Measurements from ENCODE around the gene MICU2. TPM values are rescaled to one million over a fixed set of nuclear protein-coding genes. Genes with fewer than 3 reads are reported as not detected.

Gene MICU2
- total and polyA plus RNA-seq, 11 donors, result 50.4 to 144 (median 59.8) TPM

DNA sequence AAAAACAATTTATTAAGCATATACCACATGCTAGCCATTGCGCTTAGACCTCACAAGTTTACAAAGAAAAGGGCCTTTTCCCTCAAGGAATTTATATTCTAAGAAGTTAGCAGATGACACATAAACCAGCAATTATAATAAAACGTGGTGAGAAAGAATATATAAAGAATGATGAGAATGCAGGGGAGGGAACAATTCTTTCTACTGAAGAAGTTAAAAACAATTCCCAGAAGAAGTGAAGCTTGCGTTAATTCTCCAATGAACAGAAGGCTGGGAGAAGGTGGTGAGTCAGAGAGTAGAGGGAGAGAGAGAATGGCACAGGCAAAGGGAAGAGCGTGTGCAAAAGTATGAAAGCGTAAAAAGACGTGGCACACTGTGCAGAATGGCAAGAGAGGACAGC, 75.4 kb downstream of the MICU2 start:
- ATAC-seq, result no peak
- 88 to 94% (median 91%) methylated on average over 6 of the region's 6 CpGs for whole genome bisulfite sequencing, 4 donors
- no peak for DNase-seq

DNA sequence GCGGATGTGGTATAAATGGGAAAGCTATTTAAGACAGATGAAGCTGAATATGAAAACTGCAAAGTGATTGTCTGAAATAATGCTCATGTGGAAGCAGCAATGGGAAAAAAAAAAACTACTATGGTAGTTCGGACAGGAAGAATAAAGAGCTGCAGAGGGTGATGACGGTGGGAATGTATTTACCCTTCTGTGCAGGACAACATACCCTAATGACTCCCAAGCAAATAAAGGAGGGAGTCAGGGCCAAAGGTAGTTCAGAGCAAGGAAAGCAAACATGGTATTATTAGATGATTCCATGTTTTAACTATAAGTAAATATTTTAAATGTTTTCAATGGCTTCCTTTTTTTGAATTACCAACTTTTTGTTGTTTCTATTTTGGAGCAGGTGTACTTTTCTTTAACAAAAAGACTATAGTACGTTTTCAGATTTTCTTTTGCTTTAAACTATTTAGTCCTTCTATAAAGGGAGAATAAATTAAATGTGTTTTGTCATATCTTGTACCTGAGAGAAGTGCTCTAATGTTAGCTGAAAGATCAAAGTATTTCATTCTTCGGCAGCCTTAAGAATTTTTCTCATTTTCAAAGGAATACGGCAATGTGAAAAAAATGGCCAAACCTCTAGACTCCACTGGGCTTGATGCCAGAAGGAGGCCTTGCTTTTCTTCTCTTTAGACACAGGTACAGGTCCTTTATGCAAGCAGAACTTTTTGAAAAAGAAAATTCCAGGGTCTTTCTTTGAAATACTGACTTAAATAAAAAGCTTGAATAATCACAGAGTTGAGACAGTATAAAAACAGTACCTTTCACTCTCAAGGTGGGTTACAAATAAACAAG, 77.0 kb downstream of the MICU2 start:
- intact Hi-C loops (cut with DNase I), result no loop called here
- ATAC-seq, result no peak
- no peak for DNase-seq
- H3K9me3 ChIP-seq, result no peaks in the 10 kb centered on the region
- no peak overlapping the region for H3K27ac ChIP-seq
- peaks cover 0 to 47% (median 26%) of the 10 kb centered on the region in 9 donors for H3K36me3 ChIP-seq
- H3K27me3 ChIP-seq, result no peaks in the 10 kb centered on the region
- H3K4me1 ChIP-seq, result no peaks in the 10 kb centered on the region
- TF ChIP-seq CTCF (IDR thresholded peaks at IDR 0.05), result no peak
- no peak for TF ChIP-seq POLR2A (IDR thresholded peaks at IDR 0.05)
- no peak overlapping the region for H3K4me3 ChIP-seq
- WGBS, 4 donors, result 93 to 94% (median 94%) methylated on average over 6 of the region's 6 CpGs

More for the DNA sequence above, 75.4 kb downstream of the MICU2 start:
- no peaks in the 10 kb centered on the region for H3K4me1 ChIP-seq
- H3K4me3 ChIP-seq, result no peak overlapping the region
- intact Hi-C loops (cut with DNase I), result no loop called here
- TF ChIP-seq CTCF (IDR thresholded peaks at IDR 0.05) (no peak), POLR2A (IDR thresholded peaks at IDR 0.05) (no peak)
- H3K27ac ChIP-seq, result no peak overlapping the region
- no peaks in the 10 kb centered on the region for H3K27me3 ChIP-seq
- no peaks in the 10 kb centered on the region for H3K9me3 ChIP-seq
- peaks cover 0 to 50% (median 22%) of the 10 kb centered on the region in 9 donors for H3K36me3 ChIP-seq

DNA sequence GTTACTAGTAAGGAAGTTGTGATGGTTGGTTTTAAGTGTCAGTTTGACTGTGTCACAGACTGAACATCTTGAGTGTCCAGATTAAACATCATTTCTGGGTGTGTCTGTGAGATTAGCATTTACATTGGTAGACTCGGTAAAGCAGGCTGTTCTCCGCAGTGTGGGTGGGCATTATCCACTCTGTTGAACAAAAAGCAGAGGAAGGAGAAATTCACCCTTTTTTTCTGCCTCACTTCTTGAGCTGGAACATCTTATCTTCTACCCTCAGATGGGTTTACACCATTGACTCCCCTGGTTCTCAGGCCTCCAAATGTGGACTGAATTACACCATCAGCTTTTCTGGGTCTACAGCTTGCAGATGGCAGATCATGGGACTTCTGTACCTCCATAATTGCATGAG, 81.1 kb downstream of the MICU2 start:
- Histone ChIP-seq H3K9me3 (no peaks in the 10 kb centered on the region), H3K27me3 (no peaks in the 10 kb centered on the region), H3K27ac (no peak overlapping the region), H3K4me3 (no peak overlapping the region), H3K36me3 (peaks cover 0 to 61% (median 52%) of the 10 kb centered on the region in 9 donors), H3K4me1 (no peaks in the 10 kb centered on the region)
- TF ChIP-seq POLR2A (IDR thresholded peaks at IDR 0.05) (no peak), CTCF (IDR thresholded peaks at IDR 0.05) (no peak)
- 77 to 89% (median 83%) methylated on average over 2 of the region's 2 CpGs for whole genome bisulfite sequencing, 4 donors
- DNase-seq (no peak), ATAC-seq (no peak)
- intact Hi-C loops (cut with DNase I), result no loop called here

GRCh38 chr13:21522130-21522529, 81.8 kb downstream of the MICU2 start:
- Histone ChIP-seq H3K4me3 (no peak overlapping the region), H3K27me3 (no peaks in the 10 kb centered on the region), H3K9me3 (no peaks in the 10 kb centered on the region), H3K36me3 (peaks cover 0 to 59% (median 49%) of the 10 kb centered on the region in 9 donors), H3K4me1 (no peaks in the 10 kb centered on the region), H3K27ac (no peak overlapping the region)
- ATAC-seq (no peak), DNase-seq (no peak)
- 89 to 97% (median 92%) methylated on average over 1 of the region's 1 CpG for WGBS, 4 donors
- TF ChIP-seq CTCF (IDR thresholded peaks at IDR 0.05), result no peak
- no peak for TF ChIP-seq POLR2A (IDR thresholded peaks at IDR 0.05)
- intact Hi-C loops (cut with DNase I), result no loop called here

Measured in heart left ventricle (tissue), 16 donors.